IPS-11a (cell line): ENCODE data around the gene PRX.
A peak's percentile ranks its signal among the peaks of the same experiment; 100 is the strongest.

Experiments used
- H3K4me3 ChIP-seq: one replicate; pipeline ENCODE4 v1.5.1; 2013; ENCODE audit warnings: low read depth, low read length, control low read depth

Gene PRX

GRCh38 chr19:40365613-40366401, 47.4 kb downstream of the PRX start:
- H3K4me3 ChIP-seq, result peak overlapping the region; percentile 61

- H3K4me3 ChIP-seq, result no peak overlapping the region
Measured at GRCh38 chr19:40365010-40365409, 48.2 kb downstream of the PRX start.

GRCh38 chr19:40363069-40363468, 50.1 kb downstream of the PRX start:
- H3K4me3 ChIP-seq, result no peak overlapping the region

- no peak overlapping the region for H3K4me3 ChIP-seq
Measured at GRCh38 chr19:40362160-40362559, 51.0 kb downstream of the PRX start.

- no peak overlapping the region for H3K4me3 ChIP-seq
Measured at GRCh38 chr19:40360708-40361241, 52.4 kb downstream of the PRX start.

- no peak overlapping the region for H3K4me3 ChIP-seq
Measured at GRCh38 chr19:40360020-40360707, 53.0 kb downstream of the PRX start.

GRCh38 chr19:40358773-40359172, 54.4 kb downstream of the PRX start:
- no peak overlapping the region for H3K4me3 ChIP-seq

- no peak overlapping the region for H3K4me3 ChIP-seq
Measured at GRCh38 chr19:40357640-40358039, 55.5 kb downstream of the PRX start.

GRCh38 chr19:40356681-40357595, 56.2 kb downstream of the PRX start:
- no peak overlapping the region for H3K4me3 ChIP-seq

GRCh38 chr19:40355975-40356680, 57.0 kb downstream of the PRX start:
- H3K4me3 ChIP-seq, result no peak overlapping the region

GRCh38 chr19:40348961-40349507, 64.1 kb downstream of the PRX start:
- H3K4me3 ChIP-seq, result peak overlapping the region; percentile 94

- H3K4me3 ChIP-seq, result peak within 1 kb of the TSS; percentile 94
Measured at GRCh38 chr19:40348125-40348913, 64.9 kb downstream of the PRX start, which contains the start of the genes C19orf47 and PLD3. Gene C19orf47, minus strand, starts transcription at chr19:40348397. Its CDS starts 6,540 bp downstream, at chr19:40341857. Gene PLD3, plus strand, starts transcription at chr19:40348695. Its CDS starts 17,789 bp downstream, at chr19:40366484.

- no peak overlapping the region for H3K4me3 ChIP-seq
Measured at GRCh38 chr19:40344422-40344821, 68.8 kb downstream of the PRX start.
